NCI-H1092 (cell line): ENCODE data around the gene HSD11B2.

Experiments
- DNase-seq: peaks from one replicate; lab custom pipeline; 2025; lab: John Stamatoyannopoulos, UW

HSD11B2 gene

GRCh38 chr16:67435758-67436164 is 4.8 kb downstream of the HSD11B2 start:
- no peak for DNase-seq

GRCh38 chr16:67436640-67437193 is 5.8 kb downstream of the HSD11B2 start:
- DNase-seq, result no peak

DNA sequence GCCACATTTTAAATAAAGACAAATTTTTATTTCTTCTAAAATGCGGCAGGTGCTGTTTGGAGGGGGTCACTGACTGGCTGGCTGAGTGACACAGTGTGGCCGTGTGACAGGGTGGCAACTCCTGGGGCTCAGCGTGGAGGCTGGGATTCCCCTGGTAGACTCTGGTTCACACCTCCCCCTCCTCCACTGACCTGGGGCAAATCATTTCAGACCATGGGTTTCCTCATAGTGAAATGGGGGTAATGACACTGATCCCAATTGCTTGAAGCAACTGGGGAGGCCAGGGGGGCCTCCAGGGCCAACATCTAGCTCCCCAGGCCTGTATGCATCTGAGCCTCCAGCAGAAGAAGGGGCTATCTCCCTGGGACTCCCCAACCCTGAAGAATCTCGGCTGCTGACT is 6.6 kb downstream of the HSD11B2 start:
- DNase-seq, result no peak

DNA sequence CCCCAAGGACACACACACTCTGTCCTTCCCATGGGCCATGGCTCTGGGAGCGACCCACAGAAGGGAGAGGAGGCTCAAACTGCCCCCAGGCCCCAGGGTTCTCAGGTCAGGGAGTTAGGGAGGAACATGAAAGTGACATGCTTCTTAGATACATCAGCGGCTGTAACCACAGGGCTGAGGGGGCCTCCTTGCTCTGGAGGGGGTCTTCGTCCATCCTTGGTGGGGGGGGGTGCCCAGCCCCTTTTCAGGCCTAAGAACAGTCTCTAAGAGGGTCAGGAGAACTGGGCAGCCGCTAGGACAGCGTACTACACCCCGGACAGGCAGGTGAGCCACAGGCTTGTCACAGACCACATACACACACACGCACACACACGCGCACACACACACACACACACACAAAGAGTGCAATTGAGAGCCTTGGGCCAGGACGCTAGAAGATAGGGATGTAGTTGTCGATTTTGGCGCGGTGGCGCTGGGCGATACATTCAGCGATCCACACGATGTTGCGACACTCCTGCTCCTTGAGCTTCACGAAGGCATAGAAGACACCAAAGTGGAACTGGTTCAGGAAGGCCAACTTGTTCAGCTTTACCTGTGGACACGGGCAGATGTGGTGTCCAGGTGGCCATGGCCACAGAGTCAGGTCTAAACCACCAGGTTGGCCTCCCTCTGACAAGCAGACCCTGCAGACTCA is 7.3 kb downstream of the HSD11B2 start:
- DNase-seq, result no peak

GRCh38 chr16:67438824-67439393 is 8.0 kb downstream of the HSD11B2 start:
- no peak for DNase-seq

GRCh38 chr16:67441271-67441753 is 10.4 kb downstream of the HSD11B2 start:
- DNase-seq, result peak; percentile 90

- no peak for DNase-seq
Observed at GRCh38 chr16:67441907-67442306, 11.0 kb downstream of the HSD11B2 start.

GRCh38 chr16:67442581-67443255 is 11.8 kb downstream of the HSD11B2 start:
- DNase-seq, result no peak

DNA sequence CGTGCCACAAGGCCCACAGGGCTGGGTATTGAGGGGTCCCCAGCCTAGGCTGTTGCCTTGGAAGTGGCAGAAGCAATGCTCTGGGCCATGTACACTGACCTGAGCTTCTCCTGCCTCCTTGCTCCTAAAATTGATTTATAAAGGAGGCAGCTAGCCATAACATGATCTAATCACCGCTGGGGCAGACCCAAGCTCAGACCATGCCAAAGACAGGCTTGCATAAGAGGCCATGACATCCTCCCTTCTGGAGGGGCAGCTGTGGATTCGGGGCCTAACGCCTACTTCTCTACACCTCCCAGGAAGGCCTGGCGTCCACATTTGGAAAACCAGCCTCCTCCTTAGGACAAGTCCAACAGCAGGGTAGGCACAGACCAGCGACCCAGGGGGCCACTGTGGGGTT is 12.3 kb downstream of the HSD11B2 start:
- no peak for DNase-seq

DNA sequence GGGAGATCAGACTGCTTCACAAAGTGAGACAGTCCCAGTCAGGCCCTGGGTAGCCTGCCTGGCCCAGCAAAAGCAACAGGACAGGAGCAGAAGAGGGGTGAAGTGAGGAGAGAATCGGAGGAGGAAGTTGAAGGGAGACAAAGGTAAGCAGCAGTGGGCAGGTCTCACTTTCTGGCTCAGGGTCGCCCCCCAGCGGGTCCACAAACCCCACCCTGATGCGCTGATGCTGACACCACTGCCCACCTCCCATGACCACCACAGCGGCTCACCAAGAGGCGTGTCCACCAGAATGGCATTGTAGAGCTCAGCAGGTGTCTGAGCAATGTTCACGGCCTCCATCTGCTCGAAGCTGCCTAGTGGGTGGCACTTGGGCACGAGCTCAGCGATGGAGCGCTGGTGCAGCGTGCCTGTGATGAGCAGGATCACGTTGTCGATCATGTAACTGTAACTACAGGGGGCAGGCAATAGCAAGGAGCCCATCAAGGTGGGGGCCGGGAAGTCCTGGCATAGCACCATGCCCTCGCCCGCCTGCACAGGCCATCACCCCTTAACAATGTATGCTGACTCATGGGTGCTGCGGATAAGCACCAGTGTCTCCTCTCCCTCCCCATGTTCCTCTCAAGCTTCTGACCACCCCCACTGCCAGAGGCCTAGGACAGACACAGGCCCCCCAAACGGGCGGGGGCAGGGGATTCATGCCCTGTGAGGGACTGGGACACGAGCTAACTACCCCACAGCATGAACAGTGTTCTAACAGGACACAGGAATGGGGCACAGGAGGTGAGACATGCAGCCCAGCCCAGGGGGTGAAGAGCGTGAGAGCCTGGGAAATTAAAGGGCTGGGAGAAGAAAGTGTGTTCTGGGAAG is 13.6 kb downstream of the HSD11B2 start:
- peak; percentile 20 for DNase-seq

GRCh38 chr16:67445126-67445426 is 14.2 kb downstream of the HSD11B2 start:
- DNase-seq, result no peak

- no peak for DNase-seq
Observed at GRCh38 chr16:67445441-67445912, 14.6 kb downstream of the HSD11B2 start.

GRCh38 chr16:67445913-67446907 is 15.3 kb downstream of the HSD11B2 start:
- no peak for DNase-seq

- DNase-seq, result no peak
Observed at GRCh38 chr16:67446968-67447507, 16.1 kb downstream of the HSD11B2 start.

GRCh38 chr16:67447508-67448076 is 16.7 kb downstream of the HSD11B2 start:
- no peak for DNase-seq

DNA sequence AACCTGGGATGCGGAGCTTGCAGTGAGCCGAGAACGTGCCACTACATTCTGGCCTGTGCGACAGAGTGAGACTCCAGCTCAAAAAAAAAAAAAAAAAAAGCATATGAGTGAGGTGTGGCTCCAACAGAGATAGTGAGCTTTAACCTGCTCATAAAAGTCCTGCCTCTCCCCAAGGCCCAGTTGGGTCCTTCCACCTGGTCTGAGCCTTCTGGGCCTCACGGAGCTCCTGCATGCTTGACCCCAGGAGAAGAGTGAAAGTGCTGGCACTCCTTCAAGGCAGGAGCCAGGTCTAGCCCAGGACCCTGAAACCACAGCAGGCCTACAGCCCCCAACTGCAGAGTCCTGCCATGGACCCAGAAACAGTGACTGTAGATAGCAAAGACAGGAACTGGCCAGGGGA is 17.7 kb downstream of the HSD11B2 start:
- no peak for DNase-seq

DNA sequence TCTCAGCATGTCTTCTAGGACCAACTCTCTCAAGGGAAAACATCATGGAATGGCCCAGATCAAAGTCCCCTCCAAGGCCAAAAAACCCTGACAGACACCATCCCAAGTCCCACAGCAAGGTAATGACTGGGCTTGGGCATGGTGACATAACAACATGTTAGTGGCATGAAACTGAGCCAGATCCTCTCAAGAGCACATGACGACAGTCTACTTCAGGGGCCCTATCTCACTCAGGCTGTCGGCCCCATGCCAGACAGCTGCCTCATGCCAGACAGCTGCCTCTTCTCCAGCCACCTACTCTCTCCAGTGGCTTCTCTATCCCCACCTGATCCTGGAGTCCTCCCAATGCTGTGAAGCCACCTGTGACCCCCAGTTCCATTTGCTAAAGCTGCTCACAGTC is 18.4 kb downstream of the HSD11B2 start:
- peak; percentile 66 for DNase-seq

- no peak for DNase-seq
Observed at GRCh38 chr16:67449739-67450138, 18.8 kb downstream of the HSD11B2 start.

- no peak for DNase-seq
Observed at GRCh38 chr16:67451061-67451703, 20.3 kb downstream of the HSD11B2 start.
